Thoracic aorta (tissue), 2 donors: ENCODE results near the gene REL. TPM values are rescaled to one million over a fixed set of nuclear protein-coding genes. Genes with fewer than 3 reads are reported as not detected.

Experiments used
- ATAC-seq: fragments of 150-250 bp; one replicate; pipeline ENCODE4 v1.8.0; 2017; ENCODE audit warnings: low read depth; ENCODE audit not compliant: insufficient number of reproducible peaks, low FRiP score
- DNase-seq: peaks from one replicate; pipeline ENCODE4 v3.0.0-alpha.2; 2020; ENCODE audit warnings: low spot score
- H3K27ac ChIP-seq, 2 donors: fragments of 200-600 bp; sonication (generic); 1 replicate in 1 of 2; 2 replicates in 1 of 2; pipeline ENCODE4 v1.5.1; 2016; ENCODE audit warnings: mild to moderate bottlenecking in 2 of 2, moderate library complexity in 2 of 2
- H3K27me3 ChIP-seq: fragments of 200-600 bp; sonication (generic); replicated peaks from 2 replicates; pipeline ENCODE4 v1.6.0; 2016; ENCODE audit warnings: mild to moderate bottlenecking; ENCODE audit not compliant: insufficient read depth
- H3K36me3 ChIP-seq: fragments of 200-600 bp; sonication (generic); one replicate; pipeline ENCODE4 v1.5.1; 2016
- H3K4me1 ChIP-seq, 2 donors: fragments of 200-600 bp; sonication (generic); 1 replicate in 1 of 2; 2 replicates in 1 of 2; pipeline versions ENCODE4 v1.5.1 to v1.6.0; 2016; ENCODE audit warnings: low read depth in 2 of 2, mild to moderate bottlenecking in 1 of 2; ENCODE audit not compliant: control insufficient read depth in 1 of 2
- H3K4me3 ChIP-seq: fragments of 200-600 bp; sonication (generic); 2 replicates; pipeline ENCODE4 v1.5.1; 2016; ENCODE audit warnings: mild to moderate bottlenecking
- H3K9me3 ChIP-seq: fragments of 200-600 bp; sonication (generic); 2 replicates; pipeline ENCODE4 v1.5.1; 2016
- total RNA-seq, 2 donors: library from RNA; depleted of rRNA; stranded (reverse); fragments of >200 nt; gene quantifications; one replicate each; pipeline versions ENCODE4 v1.1.0 to v1.2.3, GENCODE V29; 2016
- TF ChIP-seq, protein P1 (sequence below): fragments of 200-600 bp; sonication (generic); IDR thresholded peaks from one replicate; pipeline ENCODE4 v1.5.1; 2019; ENCODE audit warnings: antibody characterized with exemption

Gene REL
- total RNA-seq, 2 donors from 2014 or later, result 15.7 to 26.9 TPM

DNA sequence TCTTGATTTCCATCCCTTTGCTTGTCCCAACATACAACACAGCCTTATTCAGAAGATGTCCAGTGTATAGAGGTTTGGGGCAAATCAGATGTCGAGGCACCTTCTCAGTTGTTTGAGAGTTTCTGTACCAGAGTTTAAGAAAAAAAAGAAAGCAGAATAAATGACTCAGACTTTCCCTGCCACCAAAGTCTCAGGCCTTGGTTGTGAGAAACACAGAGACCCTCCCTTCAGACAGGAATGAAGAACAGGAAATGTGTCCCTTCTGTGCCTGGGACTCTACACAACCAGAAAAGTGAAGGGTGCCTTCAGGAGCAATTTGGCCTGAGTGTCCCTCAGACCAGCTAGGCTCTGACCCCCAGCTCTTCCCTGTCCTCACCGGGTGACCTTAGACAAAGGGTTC is 37.3 kb upstream of the REL start:
- no peaks in the 10 kb centered on the region for H3K9me3 ChIP-seq
- ATAC-seq (no peak), DNase-seq (no peak)
- H3K27ac ChIP-seq, result no peak overlapping the region
- no peaks in the 10 kb centered on the region for H3K4me1 ChIP-seq
- no peaks in the 10 kb centered on the region for H3K36me3 ChIP-seq
- TF ChIP-seq, protein P1, sequence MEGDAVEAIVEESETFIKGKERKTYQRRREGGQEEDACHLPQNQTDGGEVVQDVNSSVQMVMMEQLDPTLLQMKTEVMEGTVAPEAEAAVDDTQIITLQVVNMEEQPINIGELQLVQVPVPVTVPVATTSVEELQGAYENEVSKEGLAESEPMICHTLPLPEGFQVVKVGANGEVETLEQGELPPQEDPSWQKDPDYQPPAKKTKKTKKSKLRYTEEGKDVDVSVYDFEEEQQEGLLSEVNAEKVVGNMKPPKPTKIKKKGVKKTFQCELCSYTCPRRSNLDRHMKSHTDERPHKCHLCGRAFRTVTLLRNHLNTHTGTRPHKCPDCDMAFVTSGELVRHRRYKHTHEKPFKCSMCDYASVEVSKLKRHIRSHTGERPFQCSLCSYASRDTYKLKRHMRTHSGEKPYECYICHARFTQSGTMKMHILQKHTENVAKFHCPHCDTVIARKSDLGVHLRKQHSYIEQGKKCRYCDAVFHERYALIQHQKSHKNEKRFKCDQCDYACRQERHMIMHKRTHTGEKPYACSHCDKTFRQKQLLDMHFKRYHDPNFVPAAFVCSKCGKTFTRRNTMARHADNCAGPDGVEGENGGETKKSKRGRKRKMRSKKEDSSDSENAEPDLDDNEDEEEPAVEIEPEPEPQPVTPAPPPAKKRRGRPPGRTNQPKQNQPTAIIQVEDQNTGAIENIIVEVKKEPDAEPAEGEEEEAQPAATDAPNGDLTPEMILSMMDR, result no peak
- H3K27me3 ChIP-seq, result no peaks in the 10 kb centered on the region
- no peak overlapping the region for H3K4me3 ChIP-seq

DNA sequence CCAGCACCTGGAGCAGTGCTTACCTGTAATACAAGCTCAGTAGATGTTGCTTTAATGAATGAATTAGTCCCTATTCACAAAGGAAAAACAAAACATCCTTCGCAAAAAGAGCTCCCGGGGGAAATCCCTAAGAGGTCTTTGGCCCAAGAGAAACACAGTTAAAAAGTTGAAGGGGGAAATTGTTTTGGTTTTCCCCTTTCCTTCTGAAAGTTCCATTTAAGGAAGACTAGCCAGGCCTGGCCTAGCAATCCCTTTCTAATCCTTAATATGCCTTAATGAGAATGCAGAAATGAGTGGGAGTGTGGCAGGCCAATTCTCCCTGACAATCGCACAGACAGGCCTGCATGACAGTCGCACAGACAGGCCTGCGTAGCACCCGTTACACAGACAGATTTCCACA is 33.5 kb upstream of the REL start:
- TF ChIP-seq, protein P1, result no peak
- DNase-seq, result no peak
- Histone ChIP-seq H3K9me3 (no peaks in the 10 kb centered on the region), H3K27ac (no peak overlapping the region), H3K27me3 (no peaks in the 10 kb centered on the region), H3K36me3 (no peaks in the 10 kb centered on the region), H3K4me1 (no peaks in the 10 kb centered on the region), H3K4me3 (no peak overlapping the region)
- ATAC-seq, result no peak

DNA sequence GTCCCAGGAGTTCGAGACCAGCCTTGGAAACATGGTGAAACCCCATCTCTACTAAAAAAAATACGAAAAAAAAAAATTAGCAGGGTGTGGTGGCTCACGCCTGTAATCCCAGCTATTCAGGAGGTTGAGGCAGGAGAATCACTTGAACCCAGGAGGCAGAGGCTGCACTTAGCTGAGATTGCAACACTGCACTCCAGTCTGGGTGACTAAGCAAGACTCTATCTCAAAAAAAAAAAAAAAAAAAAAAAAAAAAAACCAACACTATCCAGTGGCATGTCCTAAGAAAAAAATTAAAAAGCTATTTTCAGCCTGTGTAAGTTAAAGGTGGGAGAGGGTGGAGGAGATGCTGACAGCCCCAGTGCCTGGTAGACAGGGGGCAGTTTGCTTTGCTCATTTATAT is 32.2 kb upstream of the REL start:
- DNase-seq (no peak), ATAC-seq (no peak)
- Histone ChIP-seq H3K4me3 (no peak overlapping the region), H3K9me3 (no peaks in the 10 kb centered on the region), H3K4me1 (no peaks in the 10 kb centered on the region), H3K27me3 (no peaks in the 10 kb centered on the region), H3K36me3 (no peaks in the 10 kb centered on the region), H3K27ac (no peak overlapping the region)
- TF ChIP-seq, protein P1, result no peak

DNA sequence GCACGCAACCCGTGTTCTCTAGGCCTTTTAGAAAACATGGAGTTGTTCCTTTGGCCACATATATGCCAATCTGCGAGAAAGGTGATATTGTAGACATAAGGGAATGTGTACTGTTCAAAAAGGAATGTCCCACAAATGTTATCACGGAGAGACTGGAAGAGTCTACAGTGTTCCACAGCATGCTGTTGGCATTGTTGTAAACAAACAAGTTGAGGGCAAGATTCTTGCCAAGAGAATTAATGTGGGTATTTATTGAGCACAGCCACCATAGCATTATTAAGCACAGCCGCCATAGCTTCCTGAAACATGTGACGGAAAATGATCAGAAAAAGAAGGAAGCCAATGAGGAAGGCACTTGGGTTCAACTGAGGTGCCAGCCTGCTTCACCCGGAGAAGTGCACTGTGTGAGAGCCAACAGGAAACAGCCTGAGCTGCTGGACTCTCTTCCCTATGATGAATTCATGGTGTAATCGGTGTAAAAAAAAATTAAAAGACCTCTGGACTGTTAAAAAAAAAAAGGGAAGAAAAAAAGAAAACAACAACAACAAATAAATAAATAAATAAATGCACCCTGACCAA is 29.0 kb upstream of the REL start:
- Histone ChIP-seq H3K4me3 (no peak overlapping the region), H3K9me3 (no peaks in the 10 kb centered on the region), H3K36me3 (no peaks in the 10 kb centered on the region), H3K27ac (no peak overlapping the region), H3K27me3 (no peaks in the 10 kb centered on the region), H3K4me1 (no peaks in the 10 kb centered on the region)
- ATAC-seq (no peak), DNase-seq (no peak)
- TF ChIP-seq, protein P1, result no peak

DNA sequence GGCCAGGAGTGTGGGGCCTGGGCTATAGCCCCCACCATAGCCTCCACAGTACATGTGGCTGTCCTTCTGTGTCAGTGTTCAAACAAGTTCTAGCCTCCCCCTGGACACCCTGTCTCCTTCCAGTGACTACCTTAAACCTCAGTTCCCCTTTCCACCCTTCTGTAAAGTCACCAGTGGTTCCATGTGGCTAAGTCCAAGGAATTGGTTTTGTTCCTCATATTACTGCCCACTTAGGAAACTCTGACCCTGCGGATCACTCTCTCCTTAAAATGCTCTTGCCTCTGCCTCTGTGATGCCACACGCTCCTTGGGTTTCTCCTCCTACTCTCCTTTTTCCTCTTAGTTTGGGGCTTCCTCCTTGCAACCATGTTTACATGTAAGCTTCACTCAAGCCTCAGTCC is 27.8 kb upstream of the REL start:
- TF ChIP-seq, protein P1, result no peak
- H3K9me3 ChIP-seq, result no peaks in the 10 kb centered on the region
- H3K4me1 ChIP-seq, result no peaks in the 10 kb centered on the region
- no peaks in the 10 kb centered on the region for H3K27me3 ChIP-seq
- H3K4me3 ChIP-seq, result no peak overlapping the region
- DNase-seq (no peak), ATAC-seq (no peak)
- no peaks in the 10 kb centered on the region for H3K36me3 ChIP-seq
- H3K27ac ChIP-seq, result no peak overlapping the region
